ENCODE data around the gene ATP2C1.

DNA sequence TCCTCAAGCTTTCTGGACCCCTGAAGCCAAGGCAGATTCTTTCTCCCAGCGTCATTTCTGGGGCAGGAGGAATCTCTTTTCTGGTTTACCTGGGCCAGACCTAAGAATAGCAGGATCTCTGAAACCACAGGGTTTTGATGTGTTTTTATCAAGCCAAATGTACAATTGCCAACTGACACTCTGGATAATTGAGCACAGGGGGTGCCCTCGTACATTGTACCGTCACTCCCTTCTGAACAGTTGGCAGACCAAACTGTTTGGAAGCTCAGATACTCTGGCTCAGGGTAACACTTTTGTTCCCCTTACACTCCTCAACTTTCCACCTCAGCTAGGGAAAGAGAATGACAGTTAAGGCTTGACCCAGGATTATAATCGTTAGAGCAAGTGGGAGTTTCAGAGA is 82.8 kb downstream of the ATP2C1 start:
- TF ChIP-seq GMEB1 (CRISPR knock-in tag; IDR thresholded peaks at IDR 0.05; ENCODE audit: borderline replicate concordance): no peak
- no peak for TF ChIP-seq ZBTB20 (CRISPR knock-in tag; IDR thresholded peaks at IDR 0.05; ENCODE audit: borderline replicate concordance, low read depth)
- TF ChIP-seq TCF7L2 (IDR thresholded peaks at IDR 0.05; ENCODE audit: low read depth, low read length): no peak
- TF ChIP-seq USF2 (IDR thresholded peaks at IDR 0.05; ENCODE audit: low read depth, low read length): no peak
- TF ChIP-seq USF2 (CRISPR knock-in tag; IDR thresholded peaks at IDR 0.05; ENCODE audit: borderline replicate concordance): no peak
- no peak for TF ChIP-seq SIN3A (IDR thresholded peaks at IDR 0.05; ENCODE audit: borderline replicate concordance, low read depth, low read length)
- TF ChIP-seq FOXK1 (CRISPR knock-in tag; IDR thresholded peaks at IDR 0.05; ENCODE audit: borderline replicate concordance, low read depth): no peak
- no peak for TF ChIP-seq ZFX (CRISPR knock-in tag; IDR thresholded peaks at IDR 0.05; ENCODE audit: low read depth)
- TF ChIP-seq TAF1 (CRISPR knock-in tag; IDR thresholded peaks at IDR 0.05): no peak
- no peak for TF ChIP-seq RAD21 (CRISPR knock-in tag; IDR thresholded peaks at IDR 0.05)

Measured in HepG2 (cell line).